SU-DHL-6 (cell line): ENCODE results near the gene SPHK1.

Source experiments
- H2AFZ ChIP-seq: fragments of 200-600 bp; sonication (generic); 2 replicates; pipeline ENCODE4 v1.6.1; 2014; ENCODE audit warnings: low read depth, mild to moderate bottlenecking, moderate library complexity, mixed read lengths, antibody characterized with exemption, low read length; ENCODE audit not compliant: severe bottlenecking
- H3F3A ChIP-seq: fragments of 200-600 bp; shearing (Covaris generic); 2 replicates; pipeline ENCODE4 v1.6.0; 2016; ENCODE audit warnings: antibody characterized with exemption, mild to moderate bottlenecking; ENCODE audit not compliant: insufficient read depth
- H3K27ac ChIP-seq: fragments of 200-600 bp; sonication (generic); 2 replicates; pipeline ENCODE4 v1.5.1; 2016; ENCODE audit warnings: low read depth, mild to moderate bottlenecking, low read length, moderate library complexity, mixed read lengths
- H3K27me3 ChIP-seq: fragments of 200-600 bp; sonication (generic), shearing (Covaris generic); 2 replicates; pipeline ENCODE4 v1.6.0; 2014; ENCODE audit warnings: mild to moderate bottlenecking, low read length
- H3K36me3 ChIP-seq: fragments of 200-600 bp; sonication (generic); 2 replicates; pipeline ENCODE4 v1.6.1; 2014; ENCODE audit warnings: mild to moderate bottlenecking, low read length, mixed read lengths
- H3K4me2 ChIP-seq: fragments of 300-600, 200-600 bp; shearing (Covaris generic), sonication (generic); 2 replicates; pipeline ENCODE4 v1.6.0; 2014; ENCODE audit warnings: low read length, low read depth, mild to moderate bottlenecking; ENCODE audit not compliant: poor library complexity, severe bottlenecking
- H3K4me3 ChIP-seq: fragments of 200-600 bp; sonication (generic); 2 replicates; pipeline ENCODE4 v1.5.1; 2014; ENCODE audit warnings: antibody characterized with exemption, low read length, mild to moderate bottlenecking, mixed read lengths; ENCODE audit not compliant: insufficient read depth, poor library complexity, severe bottlenecking
- H3K79me2 ChIP-seq: fragments of 200-600 bp; sonication (generic); 2 replicates; pipeline ENCODE4 v1.6.1; 2014; ENCODE audit warnings: mild to moderate bottlenecking, low read length, moderate library complexity; ENCODE audit not compliant: insufficient read depth
- H3K9ac ChIP-seq: fragments of 200-600 bp; sonication (generic); 2 replicates; pipeline ENCODE4 v1.7.0; 2014; ENCODE audit warnings: mild to moderate bottlenecking, low read length
- H3K9me2 ChIP-seq: fragments of 200-600 bp; sonication (generic); replicated peaks from 2 replicates; pipeline ENCODE4 v1.6.1; 2014; ENCODE audit warnings: low read length; ENCODE audit not compliant: insufficient read depth
- H3K9me3 ChIP-seq: fragments of 200-600 bp; sonication (generic); 2 replicates; pipeline ENCODE4 v1.6.1; 2014; ENCODE audit warnings: low read length, mixed read lengths; ENCODE audit not compliant: insufficient read depth
- H4K20me1 ChIP-seq: fragments of 200-600 bp; sonication (generic); 2 replicates; pipeline ENCODE4 v1.6.1; 2014; ENCODE audit warnings: low read depth, mild to moderate bottlenecking, antibody characterized with exemption, low read length, moderate library complexity, mixed read lengths
- EZH2phosphoT487 ChIP-seq: fragments of 200-600 bp; sonication (generic), shearing (Covaris generic); conservative IDR thresholded peaks from 2 replicates; pipeline ENCODE4 v1.6.1; 2018; ENCODE audit warnings: mild to moderate bottlenecking, antibody characterized with exemption, low read length, moderate library complexity, mixed read lengths
- TF ChIP-seq, protein P1 (sequence below): fragments of 200-600 bp; sonication (generic); IDR thresholded peaks from one replicate; pipeline ENCODE4 v1.5.1; 2017; ENCODE audit warnings: antibody characterized with exemption, mild to moderate bottlenecking, low read length, moderate library complexity; ENCODE audit not compliant: insufficient read depth, poor library complexity, severe bottlenecking

Gene SPHK1

DNA sequence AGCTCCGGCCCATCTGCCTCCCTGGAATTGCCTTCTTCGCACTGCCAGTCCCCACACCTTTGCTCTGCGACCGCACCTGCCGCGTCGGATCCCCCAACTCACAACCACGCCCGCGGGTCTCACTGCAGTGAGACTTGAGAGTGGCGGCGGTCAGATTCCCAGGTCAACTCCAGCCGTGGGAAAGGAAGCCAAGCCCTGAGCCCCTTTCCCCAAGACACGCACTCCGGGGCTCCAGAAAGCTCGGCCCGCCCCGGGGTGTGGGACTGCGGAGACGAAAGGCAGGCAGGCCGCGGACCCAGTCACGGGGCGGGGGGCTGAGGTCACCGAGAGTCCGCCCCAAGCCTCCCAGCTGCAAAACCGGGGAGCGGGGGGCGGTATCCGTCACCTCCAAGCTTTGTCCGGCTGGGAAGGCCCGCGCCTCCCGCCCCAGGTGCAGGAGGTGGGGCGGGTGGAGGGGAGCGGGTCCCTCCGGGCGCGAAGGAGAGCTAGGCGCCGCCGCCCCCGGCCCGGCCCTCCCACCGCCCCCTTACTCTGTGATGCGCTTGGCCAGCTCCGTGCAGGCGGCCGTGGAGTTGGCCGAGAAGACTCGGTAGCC is 31.3 kb upstream of the SPHK1 start:
- peak overlapping the region; percentile 77 for H3K4me2 ChIP-seq

DNA sequence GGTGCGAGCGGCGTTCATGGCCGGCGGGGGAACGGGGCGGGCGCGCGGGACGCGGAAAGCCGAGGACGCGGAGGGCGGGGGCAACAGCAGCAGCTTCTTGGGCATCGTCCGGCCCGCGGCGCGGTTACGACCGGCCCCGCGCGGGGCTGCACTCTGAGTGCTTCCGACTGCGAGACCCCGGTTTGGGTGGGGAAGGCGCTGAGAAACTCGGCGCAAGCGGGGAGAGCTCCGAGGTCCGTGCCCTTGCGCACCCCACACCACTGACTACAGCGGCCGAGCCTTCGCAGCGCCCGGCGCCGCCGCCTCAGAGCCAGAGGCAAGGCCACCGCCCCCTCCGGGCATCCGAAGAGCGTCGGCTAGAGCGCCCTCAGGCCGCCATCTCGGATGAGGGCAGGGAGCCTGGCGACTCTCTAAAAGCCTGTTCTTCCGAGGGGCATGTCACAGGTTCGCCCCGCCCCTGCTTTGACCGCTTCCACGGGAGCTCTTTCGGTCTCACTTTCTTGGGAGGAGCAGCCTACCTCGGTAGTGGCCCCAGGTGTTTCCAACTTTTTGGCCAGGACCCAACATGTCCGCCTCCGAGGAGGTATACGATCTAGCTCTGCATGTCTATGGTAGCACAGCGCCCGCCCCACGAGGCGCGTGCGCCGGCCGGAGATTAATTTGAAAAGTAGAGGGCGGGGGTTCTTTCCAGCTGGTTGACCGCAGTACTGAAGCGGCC is 30.7 kb upstream of the SPHK1 start, which contains the start of gene PRPSAP1:
Gene PRPSAP1, minus strand, starts transcription at position 318 of the 718 bp plus-strand sequence. Its CDS starts 213 bp downstream, at position 105.
- no peaks in the 10 kb centered on the region for H3K27me3 ChIP-seq
- H3K4me3 ChIP-seq, result peak within 1 kb of the TSS; percentile 87
- H3K9me3 ChIP-seq, result no peaks in the 10 kb centered on the region
- peaks cover 35% of the 10 kb centered on the region for H3K79me2 ChIP-seq
- peak within 1 kb of the TSS; percentile 94 for H2AFZ ChIP-seq
- peak within 1 kb of the TSS; percentile 77 for H3K27ac ChIP-seq
- H3K4me2 ChIP-seq, result peak within 1 kb of the TSS; percentile 77
- H3K9me2 ChIP-seq, result no peaks in the 10 kb centered on the region
- H3K9ac ChIP-seq, result peak within 1 kb of the TSS; percentile 76
- TF ChIP-seq EZH2phosphoT487, result no peak
- TF ChIP-seq, protein P1, sequence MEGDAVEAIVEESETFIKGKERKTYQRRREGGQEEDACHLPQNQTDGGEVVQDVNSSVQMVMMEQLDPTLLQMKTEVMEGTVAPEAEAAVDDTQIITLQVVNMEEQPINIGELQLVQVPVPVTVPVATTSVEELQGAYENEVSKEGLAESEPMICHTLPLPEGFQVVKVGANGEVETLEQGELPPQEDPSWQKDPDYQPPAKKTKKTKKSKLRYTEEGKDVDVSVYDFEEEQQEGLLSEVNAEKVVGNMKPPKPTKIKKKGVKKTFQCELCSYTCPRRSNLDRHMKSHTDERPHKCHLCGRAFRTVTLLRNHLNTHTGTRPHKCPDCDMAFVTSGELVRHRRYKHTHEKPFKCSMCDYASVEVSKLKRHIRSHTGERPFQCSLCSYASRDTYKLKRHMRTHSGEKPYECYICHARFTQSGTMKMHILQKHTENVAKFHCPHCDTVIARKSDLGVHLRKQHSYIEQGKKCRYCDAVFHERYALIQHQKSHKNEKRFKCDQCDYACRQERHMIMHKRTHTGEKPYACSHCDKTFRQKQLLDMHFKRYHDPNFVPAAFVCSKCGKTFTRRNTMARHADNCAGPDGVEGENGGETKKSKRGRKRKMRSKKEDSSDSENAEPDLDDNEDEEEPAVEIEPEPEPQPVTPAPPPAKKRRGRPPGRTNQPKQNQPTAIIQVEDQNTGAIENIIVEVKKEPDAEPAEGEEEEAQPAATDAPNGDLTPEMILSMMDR, result no peak
- no peaks in the 10 kb centered on the region for H3K36me3 ChIP-seq
- peaks cover 5% of the 10 kb centered on the region; the same call in 1 of the 2 replicates for H3F3A ChIP-seq
- no peaks in the 10 kb centered on the region for H4K20me1 ChIP-seq

More for the DNA sequence above, 31.3 kb upstream of the SPHK1 start:
- Histone ChIP-seq H4K20me1 (no peaks in the 10 kb centered on the region), H2AFZ (peak overlapping the region; percentile 94), H3K9ac (peak overlapping the region; percentile 76), H3K4me3 (peak overlapping the region; percentile 87), H3K36me3 (no peaks in the 10 kb centered on the region), H3K79me2 (peaks cover 35% of the 10 kb centered on the region), H3K27ac (peak overlapping the region; percentile 77), H3F3A (peaks cover 5% of the 10 kb centered on the region; the same call in 1 of the 2 replicates), H3K9me3 (no peaks in the 10 kb centered on the region), H3K9me2 (no peaks in the 10 kb centered on the region), H3K27me3 (no peaks in the 10 kb centered on the region)
- no peak for TF ChIP-seq EZH2phosphoT487
- TF ChIP-seq, protein P1, result no peak

DNA sequence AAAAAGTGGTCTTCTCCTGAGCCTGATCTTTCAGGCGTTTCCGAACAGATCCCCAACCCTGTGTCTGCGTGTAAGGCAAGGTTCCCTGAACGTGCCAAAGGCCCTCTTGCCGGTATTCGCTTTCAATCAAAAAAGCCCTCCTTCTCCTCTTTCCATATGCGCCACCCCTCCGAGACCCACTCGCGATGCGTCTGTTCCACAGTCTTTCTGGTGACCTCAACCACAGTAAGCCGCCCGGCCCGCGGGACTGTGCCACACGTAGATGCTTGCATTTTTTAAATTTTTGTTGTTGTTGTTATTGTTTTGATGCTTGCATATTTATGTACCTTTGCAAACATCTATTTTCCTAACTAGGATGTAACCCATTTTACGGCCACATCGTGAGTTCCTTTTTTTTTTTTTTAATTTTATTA is 30.1 kb upstream of the SPHK1 start:
- H4K20me1 ChIP-seq, result no peaks in the 10 kb centered on the region
- H3F3A ChIP-seq, result peaks cover 5% of the 10 kb centered on the region; the same call in 1 of the 2 replicates
- peaks cover 31% of the 10 kb centered on the region for H3K79me2 ChIP-seq
- peak overlapping the region; percentile 87 for H3K4me3 ChIP-seq
- H3K27me3 ChIP-seq, result no peaks in the 10 kb centered on the region
- no peaks in the 10 kb centered on the region for H3K9me3 ChIP-seq
- peak overlapping the region; percentile 77; the same call in 1 of the 2 replicates for H3K27ac ChIP-seq
- H3K9me2 ChIP-seq, result no peaks in the 10 kb centered on the region
- TF ChIP-seq, protein P1, result no peak
- H3K9ac ChIP-seq, result peak overlapping the region; percentile 76
- H3K36me3 ChIP-seq, result no peaks in the 10 kb centered on the region
- peak overlapping the region; percentile 77 for H3K4me2 ChIP-seq
- H2AFZ ChIP-seq, result peak overlapping the region; percentile 94
